ENCODE results near the gene DCAF15.
"Not testable (repeated sequence)": the region's sequence is repeated elsewhere in the genome, so short reads cannot be mapped to it uniquely, and the experiment has no call there.

The DCAF15 gene, protein sequence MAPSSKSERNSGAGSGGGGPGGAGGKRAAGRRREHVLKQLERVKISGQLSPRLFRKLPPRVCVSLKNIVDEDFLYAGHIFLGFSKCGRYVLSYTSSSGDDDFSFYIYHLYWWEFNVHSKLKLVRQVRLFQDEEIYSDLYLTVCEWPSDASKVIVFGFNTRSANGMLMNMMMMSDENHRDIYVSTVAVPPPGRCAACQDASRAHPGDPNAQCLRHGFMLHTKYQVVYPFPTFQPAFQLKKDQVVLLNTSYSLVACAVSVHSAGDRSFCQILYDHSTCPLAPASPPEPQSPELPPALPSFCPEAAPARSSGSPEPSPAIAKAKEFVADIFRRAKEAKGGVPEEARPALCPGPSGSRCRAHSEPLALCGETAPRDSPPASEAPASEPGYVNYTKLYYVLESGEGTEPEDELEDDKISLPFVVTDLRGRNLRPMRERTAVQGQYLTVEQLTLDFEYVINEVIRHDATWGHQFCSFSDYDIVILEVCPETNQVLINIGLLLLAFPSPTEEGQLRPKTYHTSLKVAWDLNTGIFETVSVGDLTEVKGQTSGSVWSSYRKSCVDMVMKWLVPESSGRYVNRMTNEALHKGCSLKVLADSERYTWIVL

DNA sequence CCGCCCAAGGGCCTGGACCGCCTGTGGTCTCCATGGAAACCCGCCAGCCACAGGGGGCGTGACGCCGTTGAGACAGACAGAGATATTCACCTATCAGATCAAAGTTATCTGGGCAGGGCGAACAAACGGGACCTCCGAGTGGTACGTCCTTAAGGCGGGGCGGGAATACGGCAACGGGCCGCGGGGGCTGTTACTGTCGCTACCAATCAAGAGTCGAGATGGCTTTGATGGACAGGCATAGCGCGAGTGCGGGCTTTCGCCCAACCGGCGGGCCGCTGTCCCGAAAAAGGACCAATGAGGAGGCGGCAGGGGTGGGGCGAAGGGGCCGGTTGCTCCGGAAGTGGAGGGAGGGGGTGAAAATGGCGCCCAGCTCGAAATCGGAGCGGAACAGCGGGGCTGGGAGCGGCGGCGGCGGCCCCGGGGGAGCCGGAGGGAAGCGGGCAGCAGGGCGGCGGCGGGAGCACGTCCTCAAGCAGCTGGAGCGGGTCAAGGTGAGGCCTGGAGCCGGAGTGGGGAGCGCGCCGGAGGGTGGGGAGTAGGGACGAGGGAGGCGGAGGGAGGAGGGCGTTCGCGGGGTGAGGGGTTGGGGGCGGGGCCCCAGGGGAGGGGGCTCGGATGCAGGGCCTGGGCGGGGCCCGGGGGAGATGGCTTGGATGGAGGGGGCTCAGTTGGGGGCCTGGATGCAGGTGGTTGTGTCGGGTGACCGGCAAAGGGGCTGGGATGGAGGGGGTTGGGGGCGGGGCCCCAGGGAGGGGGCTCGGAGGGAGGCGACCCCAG is at the start of gene DCAF15:
Gene DCAF15, plus strand, starts transcription at position 356 of the 777 bp plus-strand sequence. Its CDS starts 4 bp downstream, at position 360.
- DNase-seq, result peak; percentile 100

DNA sequence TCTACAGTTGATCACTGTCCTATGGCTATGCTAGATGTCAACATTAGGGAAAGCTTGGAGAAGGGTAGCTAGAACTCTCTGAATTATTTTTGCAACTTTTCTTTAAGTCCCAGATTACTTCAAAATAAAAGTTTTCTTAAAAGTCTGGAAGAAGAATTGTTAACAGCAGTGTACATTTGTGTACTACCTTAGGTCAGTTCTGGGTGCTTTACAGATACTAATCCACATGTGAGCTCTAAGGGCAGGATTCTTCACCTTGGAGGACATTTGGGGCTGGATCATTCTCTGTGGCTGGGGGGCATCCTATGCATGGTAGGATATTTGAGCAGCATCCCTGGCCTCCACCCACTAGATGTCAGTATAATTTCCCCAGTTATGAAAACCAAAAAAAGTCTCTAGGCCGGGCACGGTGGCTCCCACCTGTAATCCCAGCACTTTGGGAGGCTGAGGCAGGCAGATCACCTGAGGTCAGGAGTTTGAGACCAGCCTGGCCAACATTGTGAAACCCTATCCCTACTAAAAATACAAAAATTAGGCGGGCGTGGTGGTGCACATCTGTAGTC is 49.2 kb upstream of the DCAF15 start:
- DNase-seq, result peak; percentile 70

DNA sequence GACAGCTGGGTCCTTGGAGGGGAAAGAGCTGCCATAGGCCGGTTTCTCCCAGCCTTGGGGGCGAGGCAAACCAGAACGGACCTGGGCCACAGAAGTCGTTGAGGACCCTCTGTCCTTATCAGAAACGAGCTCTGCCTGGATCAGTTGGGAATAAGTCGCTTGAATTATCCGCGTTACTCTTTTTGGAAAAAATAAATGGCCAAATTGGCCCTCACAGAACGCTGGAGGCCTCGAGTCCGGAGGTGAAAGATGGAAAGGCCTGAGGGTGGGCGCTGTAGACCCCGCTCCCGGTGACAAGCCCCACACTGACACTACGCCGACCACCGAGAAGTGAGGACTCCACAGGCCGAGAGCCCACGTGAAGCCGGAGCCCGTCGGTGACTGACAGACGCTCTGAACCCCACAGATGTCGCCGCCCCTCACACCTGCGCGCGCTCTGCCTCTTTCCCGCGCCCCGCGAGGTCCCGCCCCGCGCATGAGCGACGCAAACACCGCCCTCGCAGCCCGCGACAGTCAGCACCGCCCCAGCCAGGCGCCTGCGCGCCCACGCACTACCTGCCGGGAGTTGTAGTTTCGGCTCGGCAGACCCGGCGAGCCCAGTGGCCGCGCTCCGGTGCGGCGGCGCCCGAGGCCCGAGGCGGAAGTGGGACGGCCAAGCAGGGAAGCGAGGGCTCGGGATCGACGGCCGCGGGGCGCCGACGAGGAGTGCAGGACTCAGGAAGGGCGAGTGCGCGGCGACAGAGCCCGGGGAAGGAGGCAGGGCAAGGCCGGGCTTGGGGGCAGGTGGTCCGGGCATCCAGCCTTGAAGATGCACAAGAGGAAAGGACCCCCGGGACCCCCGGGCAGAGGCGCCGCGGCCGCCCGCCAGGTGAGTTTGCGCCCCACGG is 46.4 kb upstream of the DCAF15 start, which contains the start of the genes BRME1 and CC2D1A:
Gene BRME1, minus strand, starts transcription at position 484 of the 887 bp plus-strand sequence. CDS start 1,225 bp downstream, outside the sequence.
Gene CC2D1A, plus strand, starts transcription at position 568 of the 887 bp plus-strand sequence. Its CDS starts 241 bp downstream, at position 809.
- peak; percentile 96 for DNase-seq

DNA sequence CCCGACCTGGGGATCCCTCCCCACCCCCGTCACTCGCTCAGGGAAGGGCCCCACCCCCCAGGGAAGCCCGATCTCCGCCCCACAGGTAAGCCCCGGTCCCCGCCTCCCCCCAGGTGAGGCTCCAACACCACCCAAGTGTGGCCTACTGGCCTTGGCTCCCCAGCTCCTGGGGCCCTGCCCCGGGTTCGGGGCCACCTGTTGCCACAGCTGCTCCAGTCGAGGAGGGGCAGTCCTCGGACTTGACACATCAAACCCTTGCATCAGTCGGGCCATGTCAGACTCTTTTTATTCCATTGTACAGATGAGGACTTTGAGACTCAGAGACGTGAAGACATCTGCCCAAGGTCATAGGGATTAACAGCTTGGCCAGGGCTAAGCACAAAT is 45.8 kb upstream of the DCAF15 start:
- no peak for DNase-seq

- no peak for DNase-seq
These were observed 45.4 kb upstream of the DCAF15 start for GRCh38 chr19:13906910-13907309.

DNA sequence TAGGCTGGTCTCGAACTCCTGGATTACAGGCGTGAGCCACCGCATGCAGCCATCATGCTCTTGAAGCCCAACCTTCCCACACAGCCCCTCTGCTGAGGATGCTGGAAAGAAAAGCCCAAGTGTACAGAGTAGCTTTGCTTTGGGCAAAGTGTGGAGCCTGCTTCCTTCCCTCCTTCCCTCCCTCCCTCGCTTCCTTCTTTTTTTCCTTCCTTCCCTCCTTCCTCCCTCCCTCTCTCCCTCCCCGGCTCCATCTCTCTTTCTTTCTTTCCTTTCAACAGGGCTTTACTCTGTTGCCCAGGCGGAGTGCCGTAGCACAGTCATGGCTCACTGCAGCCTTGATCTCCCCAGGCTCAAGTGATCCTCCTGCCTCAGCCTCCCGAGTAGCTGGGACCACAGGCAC is 43.6 kb upstream of the DCAF15 start:
- DNase-seq, result no peak

- DNase-seq, result no peak
These were observed 42.9 kb upstream of the DCAF15 start for GRCh38 chr19:13909430-13909829.

GRCh38 chr19:13913352-13913751 is 39.0 kb upstream of the DCAF15 start:
- no peak for DNase-seq

- DNase-seq, result no peak
These were observed 37.5 kb upstream of the DCAF15 start for GRCh38 chr19:13914777-13915176.

DNA sequence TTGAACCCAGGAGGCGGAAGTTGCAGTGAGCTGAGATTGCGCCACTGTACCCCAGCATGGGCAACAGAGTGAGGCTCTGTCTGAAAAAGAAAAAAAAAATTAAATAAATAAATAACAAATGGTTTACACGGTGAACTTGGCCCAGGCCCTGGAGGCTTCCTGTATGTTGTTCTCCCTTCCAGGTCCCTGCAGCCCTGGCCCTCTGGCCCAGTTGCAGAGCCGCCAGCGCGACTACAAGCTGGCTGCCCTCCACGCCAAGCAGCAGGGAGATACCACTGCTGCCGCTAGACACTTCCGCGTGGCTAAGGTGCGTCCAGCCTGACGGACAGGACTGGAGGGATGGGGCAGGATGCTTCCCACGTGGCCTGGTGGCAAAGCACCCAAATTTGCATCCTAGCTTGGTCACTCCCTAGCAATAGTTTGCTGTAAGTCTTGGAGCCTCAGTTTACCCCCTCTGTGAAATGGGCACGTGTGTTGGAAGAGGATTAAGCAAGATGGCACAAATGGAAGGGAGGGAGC is 34.4 kb upstream of the DCAF15 start:
- DNase-seq, result no peak

DNA sequence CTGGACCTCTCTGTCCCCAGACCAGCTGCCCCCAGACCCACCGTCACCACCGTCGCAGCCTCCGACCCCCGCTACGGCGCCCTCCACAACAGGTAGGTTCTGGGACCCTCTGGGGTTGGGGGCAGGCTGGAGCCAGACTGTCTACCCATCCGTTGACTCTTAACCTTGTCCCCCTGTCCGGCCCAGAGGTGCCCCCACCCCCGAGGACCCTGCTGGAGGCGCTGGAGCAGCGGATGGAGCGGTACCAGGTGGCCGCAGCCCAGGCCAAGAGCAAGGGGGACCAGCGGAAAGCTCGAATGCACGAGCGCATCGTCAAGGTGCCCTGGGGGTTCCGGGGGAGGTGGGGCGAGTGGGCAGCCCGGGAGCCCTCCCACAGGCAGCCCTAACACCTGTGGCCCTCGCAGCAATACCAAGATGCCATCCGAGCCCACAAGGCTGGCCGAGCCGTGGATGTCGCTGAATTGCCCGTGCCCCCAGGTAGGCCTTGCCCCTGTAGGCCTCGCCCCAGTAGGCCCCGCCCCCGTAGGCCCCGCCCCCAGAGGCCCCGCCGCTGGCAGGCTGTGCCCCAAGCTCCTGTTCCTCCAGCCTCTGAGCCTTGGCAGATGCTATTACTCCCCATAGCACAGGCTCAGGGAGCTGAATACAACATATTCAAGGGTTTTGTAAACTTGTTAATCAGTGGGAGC is 33.4 kb upstream of the DCAF15 start:
- DNase-seq, result no peak

GRCh38 chr19:13920524-13920923 is 31.8 kb upstream of the DCAF15 start:
- no peak for DNase-seq

DNA sequence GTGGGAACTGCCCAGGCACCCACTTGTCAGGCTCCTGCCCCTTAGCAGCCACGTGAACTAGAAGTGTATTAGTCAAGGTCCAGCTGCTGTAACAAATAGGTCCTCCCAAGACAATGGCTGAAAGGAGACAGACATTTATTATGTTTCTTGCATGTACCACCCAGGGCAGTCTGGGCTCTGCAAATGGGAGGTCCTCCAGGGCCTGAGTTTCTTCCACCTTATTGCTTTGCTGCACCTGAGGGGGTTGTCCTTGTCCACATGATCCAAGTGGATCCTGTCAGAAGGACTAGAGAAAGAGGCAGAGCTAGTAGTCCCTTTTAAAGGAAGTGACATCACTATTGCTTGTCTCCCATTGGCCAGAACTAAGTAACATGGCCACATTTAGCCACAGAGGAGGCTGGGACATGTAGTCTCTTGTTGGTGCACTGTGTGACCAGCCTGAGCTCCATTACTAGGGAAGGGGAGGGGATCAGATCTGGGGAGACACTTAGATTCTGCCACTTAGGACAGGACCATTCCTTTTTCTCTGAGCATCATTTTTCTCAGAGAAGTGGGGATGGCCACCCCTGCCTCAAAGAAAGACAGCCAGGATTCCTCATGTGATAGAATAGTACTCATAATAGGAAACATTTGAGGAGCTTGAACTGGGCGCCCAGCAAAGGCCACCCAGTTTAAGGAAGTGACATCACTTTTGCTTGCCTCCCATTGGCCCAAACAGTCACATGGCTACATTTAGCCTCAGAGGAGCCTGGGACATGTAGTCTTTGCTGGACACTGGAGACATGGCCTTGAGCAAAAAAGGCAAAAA is 31.2 kb upstream of the DCAF15 start:
- DNase-seq, result peak; percentile 88

- not testable (repeated sequence) for DNase-seq
These were observed 30.2 kb upstream of the DCAF15 start for GRCh38 chr19:13922118-13922517.

DNA sequence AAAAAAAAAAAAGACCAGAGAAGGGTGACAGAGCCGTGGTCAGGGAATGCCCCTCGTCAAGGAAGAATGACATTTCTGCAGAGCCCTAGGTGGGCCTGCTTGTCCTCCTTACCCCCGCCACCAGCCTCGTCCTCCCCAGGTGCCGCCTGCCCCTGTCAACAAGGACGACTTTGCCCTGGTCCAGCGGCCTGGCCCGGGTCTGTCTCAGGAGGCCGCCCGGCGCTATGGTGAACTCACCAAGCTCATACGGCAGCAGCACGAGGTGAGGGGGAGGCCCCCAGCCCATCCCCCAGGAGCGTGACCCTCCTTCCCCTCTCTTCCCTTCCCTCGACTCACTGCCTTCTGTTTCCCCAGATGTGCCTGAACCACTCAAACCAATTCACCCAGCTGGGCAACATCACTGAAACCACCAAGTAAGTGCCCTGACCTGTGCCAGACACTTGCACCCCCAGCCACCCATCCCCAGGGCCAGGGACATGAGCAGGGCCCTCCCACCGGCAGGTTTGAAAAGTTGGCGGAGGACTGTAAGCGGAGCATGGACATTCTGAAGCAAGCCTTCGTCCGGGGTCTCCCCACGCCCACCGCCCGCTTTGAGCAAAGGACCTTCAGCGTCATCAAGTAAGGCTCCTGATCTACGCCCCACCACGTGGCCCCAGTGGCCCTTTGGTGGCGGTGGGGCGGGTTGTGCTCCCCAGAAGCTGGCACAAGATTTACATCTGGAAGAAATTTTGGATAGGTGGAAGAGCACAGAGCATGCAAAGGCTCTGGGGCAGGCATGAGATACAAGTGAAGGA is 28.9 kb upstream of the DCAF15 start:
- no peak for DNase-seq

DNA sequence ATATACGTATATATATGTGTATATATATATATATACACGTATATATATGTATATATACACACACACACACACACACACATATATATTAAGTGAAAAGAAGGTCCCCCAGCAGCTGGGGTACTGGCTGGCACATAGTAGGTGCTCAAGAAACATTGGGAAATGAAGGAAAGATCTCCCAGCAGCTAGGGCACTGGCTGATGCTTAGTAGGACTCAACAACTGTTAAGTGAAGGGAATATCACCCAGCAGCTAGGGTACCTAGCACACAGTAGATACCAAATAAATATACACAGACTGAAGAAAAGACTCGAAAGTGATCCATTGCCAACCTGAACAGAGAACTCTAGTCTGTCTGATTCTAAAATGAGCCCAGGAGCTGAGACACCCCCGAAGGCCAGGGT is 26.3 kb upstream of the DCAF15 start:
- no peak for DNase-seq

GRCh38 chr19:13926715-13927114 is 25.6 kb upstream of the DCAF15 start:
- no peak for DNase-seq

DNA sequence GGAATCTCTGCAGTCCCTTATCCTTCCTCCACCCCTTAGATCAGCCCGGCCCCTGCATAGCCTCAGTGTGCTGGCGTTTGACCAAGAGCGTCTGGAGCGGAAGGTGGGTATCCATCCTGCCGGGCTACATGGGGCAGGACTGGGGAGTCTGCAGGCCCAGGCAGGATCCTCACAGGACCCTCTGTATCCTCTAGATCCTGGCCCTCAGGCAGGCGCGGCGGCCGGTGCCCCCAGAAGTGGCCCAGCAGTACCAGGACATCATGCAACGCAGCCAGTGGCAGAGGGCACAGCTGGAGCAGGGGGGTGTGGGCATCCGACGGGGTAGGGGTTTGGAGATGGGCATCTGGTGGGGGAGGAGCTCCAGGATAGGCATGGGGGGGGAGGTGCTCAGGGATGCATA is 23.0 kb upstream of the DCAF15 start:
- DNase-seq, result no peak

DNA sequence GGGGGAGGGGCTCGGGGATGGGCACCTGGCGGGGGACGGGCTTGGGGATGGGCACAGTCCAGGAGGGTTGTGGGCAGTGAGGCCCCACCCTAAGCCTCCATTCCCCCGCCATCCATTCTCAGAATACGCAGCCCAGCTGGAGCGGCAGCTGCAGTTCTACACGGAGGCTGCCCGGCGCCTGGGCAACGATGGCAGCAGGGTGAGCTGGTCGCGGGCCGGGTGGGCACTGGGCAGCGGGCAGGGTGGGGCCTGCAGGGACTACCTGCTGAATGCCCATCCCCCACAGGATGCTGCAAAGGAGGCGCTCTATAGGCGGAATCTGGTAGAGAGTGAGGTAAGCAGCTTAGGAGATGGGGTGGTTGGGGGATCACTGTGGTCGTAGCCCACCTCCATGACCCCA is 22.4 kb upstream of the DCAF15 start:
- DNase-seq, result no peak
